GM19025 (cell line): ENCODE measurements around the gene SNX5.

Experiments used
- ATAC-seq: cut with Tn5 transposase; IDR thresholded peaks from one replicate; pipeline ENCODE4 v1.9.1; 2021; ENCODE audit warnings: mild to moderate bottlenecking, low read depth, moderate library complexity; ENCODE audit not compliant: unreplicated experiment

Gene SNX5

GRCh38 chr20:17921774-17922173, 46.8 kb downstream of the SNX5 start:
- no peak for ATAC-seq

- no peak for ATAC-seq
Observed at GRCh38 chr20:17919149-17919548, 49.4 kb downstream of the SNX5 start.

- ATAC-seq: no peak
Observed at GRCh38 chr20:17917832-17918618, 50.6 kb downstream of the SNX5 start.

GRCh38 chr20:17916433-17916891, 52.1 kb downstream of the SNX5 start:
- no peak for ATAC-seq

- no peak for ATAC-seq
Observed at GRCh38 chr20:17914957-17915356, 53.6 kb downstream of the SNX5 start.

DNA sequence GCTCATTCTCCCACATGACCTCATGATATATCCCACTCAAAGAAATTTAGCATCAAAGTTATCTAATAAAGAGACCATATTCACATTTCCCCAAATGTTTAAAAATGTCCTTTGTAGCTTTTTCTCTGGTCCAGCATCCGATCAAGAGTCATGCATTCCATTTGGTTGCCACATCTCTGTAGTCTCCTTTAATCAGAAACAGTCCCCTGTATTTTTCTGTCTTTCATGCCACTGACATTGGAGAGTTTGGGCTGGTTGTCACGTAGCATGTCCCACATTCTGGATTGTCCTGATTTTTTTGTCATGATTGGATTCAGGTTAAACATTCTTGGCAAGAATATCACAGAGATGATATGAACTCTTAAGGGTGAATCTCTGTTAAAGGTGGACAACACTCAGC, 55.7 kb downstream of the SNX5 start:
- no peak for ATAC-seq

- no peak for ATAC-seq
Observed at GRCh38 chr20:17911927-17912326, 56.7 kb downstream of the SNX5 start.

GRCh38 chr20:17910828-17911294, 57.7 kb downstream of the SNX5 start:
- ATAC-seq: no peak

GRCh38 chr20:17909869-17910321, 58.7 kb downstream of the SNX5 start:
- ATAC-seq: no peak

- no peak for ATAC-seq
Observed at GRCh38 chr20:17905544-17905943, 63.0 kb downstream of the SNX5 start.

DNA sequence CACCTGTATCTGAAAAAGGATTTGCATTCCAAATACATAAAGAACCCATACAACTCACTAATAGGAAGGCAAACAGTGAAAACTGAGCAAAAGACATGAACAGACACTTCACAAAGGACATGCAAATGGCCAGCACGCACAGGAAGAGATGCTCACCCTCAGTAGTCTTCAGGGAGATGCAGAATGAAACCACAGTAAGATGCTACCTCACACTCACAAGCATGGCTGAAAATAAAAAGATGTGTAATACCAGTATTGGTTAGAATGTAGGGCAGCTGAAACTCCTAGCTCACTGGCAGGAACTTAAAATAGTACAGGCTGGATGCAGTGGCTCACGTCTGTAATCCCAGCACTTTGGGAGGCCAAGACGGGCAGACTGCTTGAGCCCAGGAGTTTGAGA, 64.6 kb downstream of the SNX5 start:
- ATAC-seq: peak; percentile 89

- ATAC-seq: no peak
Observed at GRCh38 chr20:17902531-17903083, 66.0 kb downstream of the SNX5 start.

- no peak for ATAC-seq
Observed at GRCh38 chr20:17901971-17902370, 66.6 kb downstream of the SNX5 start.

- no peak for ATAC-seq
Observed at GRCh38 chr20:17898548-17898994, 70.0 kb downstream of the SNX5 start.

GRCh38 chr20:17897566-17898307, 70.9 kb downstream of the SNX5 start:
- no peak for ATAC-seq

DNA sequence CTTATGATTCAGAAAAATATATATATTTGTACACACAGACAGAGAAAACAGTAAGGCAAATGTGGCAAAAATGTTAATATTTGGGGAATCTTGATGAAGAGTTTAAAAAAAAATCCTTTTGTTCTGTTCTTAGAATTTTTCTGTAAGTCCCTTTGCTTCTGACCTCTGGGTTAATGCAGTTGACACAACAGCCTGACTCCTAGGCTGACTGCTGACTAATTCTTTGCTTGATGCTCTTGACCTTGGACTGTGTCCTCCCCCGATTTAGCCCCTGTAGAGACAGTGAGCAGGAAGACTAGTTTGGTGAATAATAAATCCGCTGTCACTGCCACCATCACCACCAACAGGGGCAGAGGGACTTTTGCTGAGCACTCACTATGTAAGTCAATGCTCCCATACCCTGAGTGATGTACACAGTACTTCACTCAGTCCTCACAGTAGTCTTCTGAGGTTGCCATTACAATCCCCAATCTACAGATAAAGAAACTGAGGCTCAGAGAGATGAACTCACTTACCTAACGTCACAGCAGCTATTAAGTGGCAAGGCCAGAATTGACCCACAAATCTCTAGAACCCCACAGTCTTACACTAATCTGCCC, 71.7 kb downstream of the SNX5 start:
- ATAC-seq: peak; percentile 65

DNA sequence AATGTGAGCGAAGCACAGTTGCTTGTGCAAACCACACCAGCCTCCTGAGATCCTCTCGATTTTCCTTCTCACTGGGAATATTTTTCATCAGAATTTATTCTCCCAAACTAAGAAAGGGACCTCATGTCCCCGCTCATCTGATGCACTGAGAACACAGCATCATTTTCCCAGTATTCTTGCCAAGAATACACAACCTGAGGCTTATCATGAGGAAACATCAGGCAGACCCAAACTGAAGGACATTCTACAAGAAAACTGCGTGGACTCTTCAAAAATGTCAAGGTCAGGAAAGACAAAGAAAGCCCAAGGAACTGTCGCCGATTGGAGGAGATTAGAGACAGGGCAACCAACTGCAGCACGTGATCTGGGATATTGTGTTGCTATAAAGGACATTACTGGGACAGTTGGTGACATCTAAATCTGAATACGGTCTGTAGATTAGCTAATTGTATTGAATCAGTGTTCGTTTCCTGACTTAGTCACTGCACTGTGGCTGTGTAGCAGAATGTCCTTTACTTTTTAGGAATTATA, 72.3 kb downstream of the SNX5 start:
- no peak for ATAC-seq

DNA sequence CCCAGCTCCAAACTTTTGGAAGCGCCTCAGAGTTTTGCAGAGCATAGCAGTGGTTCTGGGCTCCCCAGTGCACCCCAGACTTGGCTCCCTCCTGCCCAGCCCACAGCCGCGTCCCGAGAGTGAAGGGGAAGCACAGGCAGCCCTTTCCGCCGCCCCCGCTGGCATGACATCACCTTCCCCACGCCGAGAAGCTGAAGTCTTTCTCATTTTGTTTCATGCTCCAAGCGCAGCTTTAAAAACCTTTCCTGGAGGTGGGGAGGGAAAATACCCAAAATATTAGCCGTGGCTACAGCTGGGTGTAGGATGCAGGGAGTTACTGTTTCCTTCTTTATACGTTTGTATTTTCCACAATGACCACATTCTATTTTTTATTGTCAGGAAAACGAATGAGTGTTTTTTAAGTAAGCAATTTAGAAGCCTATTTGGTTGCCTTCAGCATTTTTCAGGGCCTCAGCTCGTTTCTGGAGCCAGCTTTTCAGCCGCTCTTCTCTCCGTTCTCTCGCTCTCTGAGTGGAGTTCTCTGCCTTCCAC, 72.9 kb downstream of the SNX5 start:
- ATAC-seq: peak; percentile 64

DNA sequence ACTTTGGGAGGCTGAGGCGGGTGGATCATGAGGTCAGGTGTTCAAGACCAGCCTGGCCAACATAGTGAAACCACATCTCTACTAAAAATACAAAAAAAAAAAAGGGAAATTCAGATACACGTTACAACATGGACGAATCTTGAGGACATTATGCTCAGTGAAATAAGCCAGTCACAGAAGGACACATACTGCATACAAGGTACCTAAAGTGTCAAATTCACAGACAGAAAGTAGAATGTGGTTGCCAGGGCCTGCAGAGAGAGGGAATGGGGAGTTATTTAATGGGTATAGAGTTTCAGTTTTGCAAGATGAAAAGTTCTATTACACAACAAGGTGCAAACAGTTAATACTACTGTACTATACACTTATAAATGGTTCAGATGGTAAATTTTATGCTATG, 75.1 kb downstream of the SNX5 start:
- ATAC-seq: no peak

DNA sequence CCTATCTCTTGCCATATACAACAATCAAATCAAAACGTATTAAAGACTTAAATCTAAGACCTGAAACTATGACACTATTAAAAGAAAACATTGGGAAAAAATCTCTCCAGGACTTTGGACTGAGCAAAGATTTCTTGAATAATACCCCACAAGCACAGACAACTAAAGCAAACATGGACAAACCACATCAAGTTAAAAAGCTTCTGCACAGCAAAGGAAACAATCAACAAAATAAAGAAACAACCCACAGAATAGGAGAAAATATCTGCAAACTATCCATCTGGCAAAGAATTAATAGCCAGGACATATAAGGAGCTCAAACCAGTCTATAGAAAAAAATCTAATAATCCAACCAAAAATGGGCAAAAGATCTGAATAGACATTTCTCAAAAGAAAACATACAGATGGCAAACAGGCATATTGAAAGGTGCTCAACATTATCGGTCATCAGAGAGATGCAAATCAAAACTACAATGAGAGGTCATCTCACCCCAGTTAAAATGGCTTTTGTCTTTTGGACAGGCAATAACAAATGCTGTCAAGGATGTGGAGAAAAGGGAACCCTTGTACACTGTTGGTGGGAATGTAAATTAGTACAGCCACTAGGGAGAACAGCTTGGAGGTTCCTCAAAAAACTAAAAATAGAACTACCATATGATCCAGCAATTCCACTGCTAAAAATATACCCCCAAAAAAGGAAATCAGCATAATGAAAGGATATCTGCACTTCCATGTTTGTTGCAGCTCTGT, 76.2 kb downstream of the SNX5 start:
- ATAC-seq: no peak
